ENCODE measurements around the gene GPA33.

The GPA33 gene, protein sequence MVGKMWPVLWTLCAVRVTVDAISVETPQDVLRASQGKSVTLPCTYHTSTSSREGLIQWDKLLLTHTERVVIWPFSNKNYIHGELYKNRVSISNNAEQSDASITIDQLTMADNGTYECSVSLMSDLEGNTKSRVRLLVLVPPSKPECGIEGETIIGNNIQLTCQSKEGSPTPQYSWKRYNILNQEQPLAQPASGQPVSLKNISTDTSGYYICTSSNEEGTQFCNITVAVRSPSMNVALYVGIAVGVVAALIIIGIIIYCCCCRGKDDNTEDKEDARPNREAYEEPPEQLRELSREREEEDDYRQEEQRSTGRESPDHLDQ

DNA sequence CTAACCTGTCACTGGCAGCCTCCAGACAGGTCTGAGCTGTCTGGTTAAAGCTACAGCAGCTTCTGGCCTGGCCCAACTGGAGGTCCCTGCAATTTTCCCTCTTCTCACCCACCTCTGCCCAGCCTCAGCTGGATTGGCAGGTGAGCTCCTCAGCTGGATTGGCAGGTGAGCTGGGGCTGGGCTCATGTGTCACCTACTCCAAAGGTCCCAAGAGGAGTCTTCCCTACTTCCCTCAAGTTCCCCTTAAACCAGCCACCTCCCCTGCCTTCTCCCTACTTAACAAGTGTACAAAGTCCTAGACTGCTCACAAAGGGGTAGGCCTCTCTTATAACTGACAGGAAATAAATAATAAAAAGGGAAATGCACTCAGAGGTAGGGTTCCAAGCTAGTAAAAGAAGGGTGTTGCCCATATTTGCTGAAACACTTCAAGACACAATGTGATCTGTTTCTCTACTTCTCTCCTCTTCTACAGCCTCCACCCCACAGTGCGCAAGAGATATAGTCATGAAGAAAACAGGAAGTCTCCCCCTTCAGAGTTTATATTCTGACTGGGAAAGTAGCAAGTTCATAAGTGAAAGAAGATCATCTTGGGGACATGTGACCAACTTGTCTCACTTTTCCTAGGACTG is at the start of gene GPA33:
GPA33 (minus strand) TSS at position 64 of the 629 bp plus-strand sequence. CDS start 90 bp downstream, outside the sequence.
- DNase-seq = no peak

DNA sequence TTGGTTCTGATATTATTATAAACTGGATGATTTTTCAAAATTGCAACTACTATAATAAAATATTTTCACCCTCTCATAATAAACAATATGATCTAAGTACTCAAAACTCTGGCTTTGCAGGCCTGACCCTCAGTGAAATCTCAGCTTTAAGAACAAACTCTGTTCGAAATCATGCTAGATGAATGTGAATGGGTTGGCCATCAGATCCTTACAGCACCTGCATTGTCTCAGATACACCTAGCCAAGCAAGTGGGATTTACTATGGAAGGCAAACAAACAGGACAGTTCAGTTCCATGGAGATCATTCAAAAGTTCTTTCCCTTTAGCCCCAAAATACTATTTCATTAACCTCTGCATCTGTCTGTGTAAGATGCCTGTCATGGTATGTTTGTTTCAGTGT is 48.5 kb upstream of the GPA33 start:
- no peak for DNase-seq

DNA sequence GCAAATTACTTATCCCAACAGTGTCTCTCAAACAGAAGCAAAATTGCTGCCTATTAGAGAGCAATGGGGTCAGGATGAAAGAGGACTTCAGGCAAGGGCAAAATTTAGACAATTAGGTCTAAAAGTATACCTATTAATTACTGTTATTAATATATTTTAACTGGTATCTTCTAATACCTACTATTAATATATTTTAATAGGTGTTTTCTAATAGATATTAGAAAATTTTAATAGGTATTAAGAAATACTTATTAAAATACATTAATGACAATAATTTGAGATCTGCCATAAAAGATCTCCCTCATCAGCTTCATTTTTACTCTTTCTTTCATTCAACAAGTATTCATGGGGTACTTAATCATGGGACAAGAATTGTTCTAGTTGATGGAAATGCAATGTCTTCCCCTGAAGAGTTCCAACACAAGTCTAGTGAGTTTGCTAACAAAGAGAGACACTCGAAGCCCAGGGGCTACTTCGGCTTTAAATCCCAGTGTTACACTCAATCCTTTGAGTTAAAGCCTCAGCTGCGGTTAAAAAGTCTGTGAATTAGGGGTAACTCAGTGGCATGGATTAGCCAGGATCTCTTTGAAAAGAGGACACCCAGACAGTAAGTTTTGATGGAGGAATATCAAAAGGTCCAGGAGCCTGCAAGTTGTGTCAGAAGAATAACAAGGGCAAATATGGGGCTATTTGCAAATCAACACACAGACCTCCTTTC is 47.8 kb upstream of the GPA33 start:
- DNase-seq = no peak

DNA sequence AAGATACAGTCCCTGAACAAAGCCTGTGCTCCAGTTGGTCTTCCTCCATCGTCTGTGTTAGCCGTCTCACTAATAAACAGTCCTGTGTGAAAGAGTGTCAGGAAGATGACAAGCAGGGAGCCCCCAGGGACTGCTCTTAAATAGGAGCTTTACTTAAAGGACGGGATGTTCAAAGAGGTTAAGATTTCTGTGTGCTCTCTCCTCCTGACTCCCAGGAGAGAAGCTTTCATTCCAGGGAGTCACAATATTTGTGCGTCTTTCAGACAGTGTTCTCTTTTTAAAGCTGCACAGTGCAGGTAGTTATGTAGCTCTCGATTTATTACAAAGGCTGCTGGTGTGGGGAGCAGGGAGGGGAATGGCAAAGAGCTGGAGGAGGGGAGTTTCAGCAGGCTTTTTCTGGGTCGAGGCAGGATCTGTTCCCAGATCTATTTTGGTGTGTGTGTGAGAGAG is 47.2 kb upstream of the GPA33 start:
- no peak for DNase-seq

DNA sequence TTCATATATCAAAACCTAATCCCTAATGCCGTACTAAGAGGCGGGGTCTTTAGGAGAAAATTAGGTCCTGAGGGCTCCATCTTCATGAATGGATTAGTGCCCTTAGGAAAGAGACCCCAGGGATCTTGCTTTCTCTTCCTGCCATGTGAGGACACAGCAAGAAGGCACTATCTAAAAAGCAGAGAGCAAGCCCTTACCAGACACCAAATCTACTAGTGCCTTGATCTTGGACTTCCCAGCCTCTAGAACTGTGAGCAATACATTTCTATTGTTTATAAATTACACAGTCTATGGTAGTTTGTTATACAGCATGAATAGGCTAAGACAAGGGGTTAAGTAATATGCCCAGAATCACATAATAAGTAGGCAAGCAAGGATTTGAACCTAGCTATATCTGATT is 46.6 kb upstream of the GPA33 start:
- no peak for DNase-seq

DNA sequence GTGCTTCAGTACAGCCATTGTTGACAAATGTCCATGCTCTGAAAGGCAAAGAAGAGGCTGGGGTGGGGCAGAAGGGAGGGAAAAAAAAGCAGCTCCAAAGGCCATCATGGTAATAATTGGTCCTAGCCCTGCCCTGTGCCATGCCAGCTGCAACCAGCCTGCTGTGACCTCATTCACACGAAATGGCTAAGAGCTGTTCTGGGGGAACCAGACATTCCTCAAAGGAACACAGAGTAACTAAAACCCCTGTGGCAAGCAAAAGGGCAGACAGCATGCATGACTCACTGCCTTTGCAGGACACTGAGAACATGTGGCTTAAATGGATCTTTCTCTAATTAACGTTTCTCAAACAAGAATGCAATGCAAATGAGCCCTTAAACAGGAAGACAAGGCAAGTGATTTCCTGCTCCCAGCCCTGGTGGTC is 46.0 kb upstream of the GPA33 start:
- DNase-seq = no peak

DNA sequence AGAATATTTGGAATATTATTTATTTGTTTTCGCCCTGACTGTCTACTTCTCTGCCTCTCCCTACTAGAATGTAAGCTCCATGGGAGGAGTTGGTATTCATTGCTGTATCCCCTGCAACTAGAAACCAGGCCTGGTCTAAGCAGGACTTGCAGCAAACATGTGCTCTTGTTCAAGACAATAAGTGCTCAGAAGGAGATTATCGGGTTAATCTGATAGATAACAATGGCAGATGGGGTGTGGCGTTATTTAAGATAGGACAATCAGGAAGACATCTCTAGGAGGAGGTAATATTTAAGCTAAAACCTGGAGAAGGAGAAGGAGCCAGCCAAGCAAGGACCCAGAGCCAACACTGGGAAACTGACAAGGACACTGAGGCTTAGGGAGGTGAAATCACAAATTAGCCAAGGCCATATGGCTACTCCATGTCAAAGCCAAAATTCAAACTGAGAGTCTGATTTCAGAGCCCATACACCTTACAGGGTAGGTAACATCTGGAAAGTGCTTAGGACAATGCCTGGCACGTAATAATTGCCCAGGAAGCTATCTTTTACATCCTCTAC is 45.2 kb upstream of the GPA33 start:
- DNase-seq = no peak

DNA sequence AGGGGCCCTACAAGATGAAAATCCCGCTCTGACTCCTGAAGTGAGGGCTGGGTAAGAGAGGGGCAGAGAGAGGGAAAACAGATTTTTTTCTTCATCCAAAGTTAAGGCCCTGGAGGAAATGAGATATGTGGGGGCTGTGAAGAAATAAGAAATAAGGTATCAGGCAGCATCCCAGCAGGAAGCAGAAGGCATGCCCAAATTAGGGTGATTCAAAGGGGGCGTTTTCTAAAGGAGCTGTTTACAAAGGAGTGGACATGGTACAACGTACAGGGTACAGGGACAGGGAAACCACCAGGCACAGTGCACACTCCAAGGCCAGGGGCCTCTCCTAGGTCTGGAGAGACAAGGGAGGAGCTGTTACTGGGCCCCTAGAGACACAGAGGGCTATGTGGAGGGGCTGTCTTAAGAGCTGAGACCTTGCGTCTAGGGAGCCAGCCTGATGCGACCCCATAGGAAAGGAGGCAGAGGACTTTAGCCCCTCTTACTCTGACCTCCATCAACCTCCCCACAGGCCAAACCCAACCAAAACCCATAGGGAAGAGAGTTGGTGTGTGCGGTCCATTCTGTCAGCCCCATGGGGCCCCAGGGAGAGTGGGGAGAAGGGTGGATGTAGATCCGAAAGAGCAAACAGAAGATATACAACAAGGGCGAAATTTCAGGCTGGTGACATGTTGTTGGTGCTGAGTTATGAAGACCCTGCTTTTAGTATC is 42.3 kb upstream of the GPA33 start:
- no peak for DNase-seq

DNA sequence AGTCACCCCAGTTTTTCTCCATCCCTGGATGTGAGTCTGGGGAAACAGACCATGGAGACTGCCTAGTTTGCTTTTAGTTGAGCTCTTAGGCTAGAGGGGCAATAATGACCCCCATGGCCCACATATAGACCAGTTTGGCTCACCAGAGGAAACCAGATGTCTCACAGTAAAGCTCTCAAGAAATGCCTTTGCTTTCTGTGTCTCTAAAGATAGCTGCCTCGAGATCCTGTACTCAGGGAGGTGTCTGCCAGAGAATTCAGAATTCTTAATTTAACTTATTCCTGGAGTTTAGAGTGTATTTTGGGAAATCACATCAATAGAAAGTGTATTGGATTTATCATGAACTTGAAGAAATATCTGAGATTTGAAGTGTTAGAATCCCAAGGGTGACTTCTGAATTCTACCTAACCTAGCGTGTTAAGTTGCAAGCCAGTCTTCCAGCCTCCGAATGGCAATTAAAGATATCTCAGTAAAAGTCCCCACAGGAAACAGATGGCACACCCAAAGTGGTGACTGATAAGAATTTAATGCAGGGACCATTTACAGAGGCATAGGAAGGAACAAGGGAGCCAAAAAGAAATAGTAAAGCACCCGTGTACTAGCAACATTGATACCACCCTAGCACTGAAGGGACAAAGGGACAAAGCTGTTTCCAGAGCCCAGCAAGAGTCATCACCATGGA is 40.8 kb upstream of the GPA33 start:
- DNase-seq = no peak

DNA sequence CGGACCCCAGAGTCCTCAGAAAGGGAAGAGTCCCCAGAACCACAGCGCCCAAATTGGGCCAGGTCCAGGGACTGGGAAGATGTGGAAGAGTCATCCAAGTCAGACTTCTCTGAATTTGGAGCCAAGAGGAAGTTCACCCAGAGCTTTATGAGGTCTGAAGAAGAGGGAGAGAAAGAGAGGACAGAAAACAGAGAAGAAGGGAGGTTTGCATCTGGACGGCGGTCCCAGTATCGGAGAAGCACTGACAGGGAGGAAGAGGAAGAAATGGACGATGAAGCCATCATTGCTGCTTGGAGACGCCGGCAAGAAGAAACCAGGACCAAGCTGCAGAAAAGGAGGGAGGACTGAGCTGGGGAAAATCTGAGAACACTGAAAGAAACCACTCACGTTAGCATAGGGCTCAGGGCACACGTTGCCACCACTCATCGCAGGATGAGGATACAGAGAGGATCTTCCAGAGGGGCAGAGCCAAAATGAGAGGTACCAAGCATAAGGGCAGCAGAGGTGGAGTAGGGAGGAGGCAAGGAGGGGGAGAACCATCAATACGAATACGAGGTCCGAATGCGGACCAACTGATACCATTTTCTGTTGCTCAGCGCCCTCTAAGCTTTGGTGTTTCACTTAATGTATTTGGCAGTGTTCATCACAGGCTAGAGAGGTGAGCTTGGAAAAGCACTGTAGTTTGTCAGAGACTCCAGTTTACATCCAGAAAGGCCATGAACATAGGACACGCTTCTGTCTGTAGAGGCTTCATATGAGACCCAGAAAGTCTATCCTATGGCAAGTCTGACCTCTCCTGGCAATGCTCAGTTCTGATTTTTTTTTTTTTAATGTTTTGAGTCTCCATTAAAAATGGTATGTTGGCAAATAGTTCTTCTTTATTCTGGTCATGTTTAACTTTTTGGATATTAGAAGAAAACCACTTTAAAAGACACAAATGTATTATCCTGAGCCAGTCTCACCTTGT is 38.4 kb upstream of the GPA33 start:
- no peak for DNase-seq

DNA sequence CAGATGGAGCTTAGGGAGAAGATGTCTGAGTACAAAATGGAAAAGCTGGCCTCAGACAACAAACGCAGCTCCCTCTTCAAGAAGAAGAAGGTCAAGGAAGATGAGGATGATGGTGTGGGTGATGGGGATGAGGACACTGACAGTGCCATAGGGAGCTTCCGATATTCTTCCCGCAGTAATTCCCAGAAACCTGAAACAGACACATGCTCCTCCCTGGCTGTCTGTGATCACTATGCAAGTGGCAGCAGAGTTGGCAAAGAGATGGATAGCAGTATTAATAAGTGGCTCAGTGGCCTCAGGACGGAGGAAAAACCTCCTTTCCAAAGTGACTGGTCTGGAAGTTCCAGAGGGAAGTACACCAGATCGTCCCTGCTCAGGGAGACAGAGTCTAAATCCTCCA is 37.5 kb upstream of the GPA33 start:
- no peak for DNase-seq

DNA sequence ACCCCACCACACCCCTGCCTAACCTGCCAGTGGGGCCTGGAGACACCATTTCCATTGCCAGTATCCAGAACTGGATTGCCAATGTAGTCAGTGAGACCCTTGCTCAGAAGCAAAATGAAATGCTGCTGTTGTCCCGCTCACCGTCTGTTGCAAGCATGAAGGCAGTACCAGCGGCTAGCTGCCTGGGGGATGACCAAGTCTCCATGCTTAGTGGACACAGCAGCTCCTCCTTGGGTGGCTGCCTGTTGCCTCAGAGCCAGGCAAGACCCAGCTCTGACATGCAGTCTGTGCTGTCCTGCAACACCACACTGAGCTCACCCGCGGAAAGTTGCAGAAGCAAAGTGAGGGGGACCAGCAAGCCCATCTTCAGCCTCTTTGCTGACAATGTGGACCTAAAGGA is 37.1 kb upstream of the GPA33 start:
- no peak for DNase-seq

DNA sequence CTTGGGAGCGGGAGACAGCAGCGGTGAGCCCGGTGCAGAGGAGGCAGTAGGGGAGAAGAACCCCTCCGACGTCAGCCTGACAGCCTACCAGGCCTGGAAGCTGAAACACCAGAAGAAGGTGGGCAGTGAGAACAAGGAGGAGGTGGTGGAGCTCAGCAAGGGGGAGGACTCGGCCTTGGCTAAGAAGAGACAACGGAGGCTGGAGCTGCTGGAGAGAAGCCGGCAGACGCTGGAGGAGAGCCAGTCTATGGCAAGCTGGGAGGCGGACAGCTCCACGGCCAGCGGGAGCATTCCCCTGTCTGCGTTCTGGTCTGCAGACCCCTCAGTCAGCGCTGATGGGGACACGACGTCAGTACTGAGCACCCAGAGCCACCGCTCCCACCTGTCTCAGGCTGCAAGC is 36.6 kb upstream of the GPA33 start:
- no peak for DNase-seq

DNA sequence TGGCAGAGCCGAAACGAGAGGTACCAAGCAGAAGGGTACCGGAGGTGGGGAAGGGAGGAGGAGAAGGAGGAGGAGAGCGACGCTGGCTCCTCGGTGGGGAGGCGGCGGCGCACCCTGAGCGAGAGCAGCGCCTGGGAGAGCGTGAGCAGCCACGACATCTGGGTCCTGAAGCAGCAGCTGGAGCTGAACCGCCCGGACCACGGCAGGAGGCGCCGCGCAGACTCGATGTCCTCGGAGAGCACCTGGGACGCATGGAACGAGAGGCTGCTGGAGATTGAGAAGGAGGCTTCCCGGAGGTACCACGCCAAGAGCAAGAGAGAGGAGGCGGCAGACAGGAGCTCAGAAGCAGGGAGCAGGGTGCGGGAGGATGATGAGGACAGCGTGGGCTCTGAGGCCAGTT is 36.1 kb upstream of the GPA33 start:
- DNase-seq = no peak

DNA sequence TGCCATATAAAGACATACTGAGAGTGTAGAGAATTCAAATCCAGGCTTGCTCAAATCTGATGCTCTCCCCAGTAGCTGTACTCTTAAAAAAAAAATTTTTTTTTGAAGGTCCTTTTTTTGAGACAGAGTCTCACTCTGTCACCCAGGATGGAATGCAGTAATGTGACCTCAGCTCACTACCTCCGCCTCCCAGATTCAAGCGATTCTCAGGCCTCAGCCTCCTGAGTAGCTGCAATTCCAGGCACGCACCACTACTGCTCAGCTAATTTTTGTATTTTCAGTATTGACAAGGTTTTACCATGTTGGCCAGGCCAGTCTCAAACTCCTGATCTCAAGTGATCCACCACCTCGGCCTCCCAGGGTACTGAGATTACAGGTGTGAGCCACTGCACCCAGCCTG is 32.4 kb upstream of the GPA33 start:
- no peak for DNase-seq

DNA sequence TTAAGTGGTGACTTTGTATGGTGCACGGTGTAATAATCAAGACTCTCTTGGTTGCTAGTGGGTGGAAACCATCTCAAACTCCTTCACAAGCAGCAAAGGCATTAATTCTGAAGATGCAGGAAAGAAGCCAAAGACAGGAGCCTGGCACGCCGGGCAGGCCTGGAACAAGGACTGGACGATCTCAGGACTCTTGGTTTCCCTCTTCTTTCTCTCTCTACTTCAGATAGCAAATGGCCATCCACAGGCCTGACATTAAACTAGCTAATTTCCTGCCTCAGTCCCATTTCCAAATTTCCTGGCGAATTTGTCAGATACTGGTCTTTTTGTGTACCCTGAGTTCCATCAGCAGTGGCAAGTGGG is 31.9 kb upstream of the GPA33 start:
- DNase-seq = no peak

DNA sequence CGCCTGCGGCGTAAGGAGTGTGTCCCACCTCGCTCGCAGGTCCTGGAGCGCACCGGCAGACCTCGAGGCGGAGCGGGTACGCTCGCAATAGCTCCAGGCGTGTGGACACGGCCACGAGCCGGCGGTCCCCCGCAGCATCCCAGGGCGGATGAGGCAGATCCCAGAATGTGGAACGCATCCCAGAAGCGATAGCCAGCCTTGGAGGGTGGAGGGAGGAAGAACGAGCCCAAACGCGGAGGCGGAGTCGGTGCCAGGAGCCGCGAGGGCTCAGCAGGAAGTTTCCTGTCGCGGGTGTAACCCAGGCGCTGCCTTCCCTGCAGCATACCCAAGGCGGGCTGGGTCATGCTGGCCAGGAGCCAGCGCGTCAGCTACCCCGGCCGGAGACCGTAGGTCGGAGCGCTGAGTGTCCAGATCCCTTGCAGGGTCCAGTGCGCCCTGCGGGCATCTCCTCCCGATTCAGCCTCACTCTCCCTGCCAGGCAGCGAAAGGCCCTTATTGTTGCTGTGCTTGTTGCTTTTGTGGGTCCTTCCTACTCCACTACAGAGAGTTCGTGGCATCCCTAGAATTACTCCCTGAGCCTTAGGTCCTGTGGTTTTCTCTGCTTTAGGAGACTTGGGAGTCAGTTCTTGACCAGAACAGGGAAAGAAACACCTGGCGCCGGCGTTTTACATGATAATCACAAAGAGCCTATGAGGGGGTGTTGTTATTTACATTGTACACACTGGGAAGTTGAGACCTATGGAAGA is 31.4 kb upstream of the GPA33 start:
- DNase-seq = peak; percentile 45

DNA sequence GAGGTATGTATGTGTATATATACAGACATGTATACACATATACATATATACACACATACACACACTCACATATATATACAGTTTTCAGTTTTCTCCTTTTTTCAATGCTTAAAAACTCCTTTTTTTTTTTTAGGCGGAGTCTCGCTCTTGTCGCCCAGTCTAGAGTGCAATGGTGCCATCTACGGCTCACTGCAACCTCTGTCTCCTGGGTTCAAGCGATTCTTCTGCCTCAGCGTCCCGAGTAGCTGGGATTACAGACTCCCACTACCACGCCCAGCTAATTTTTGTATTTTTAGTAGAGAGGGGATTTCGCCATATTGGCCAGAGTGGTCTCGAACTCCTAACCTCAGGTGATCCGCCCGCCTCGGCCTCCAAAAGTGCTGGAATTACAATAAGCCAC is 30.7 kb upstream of the GPA33 start:
- DNase-seq = no peak

DNA sequence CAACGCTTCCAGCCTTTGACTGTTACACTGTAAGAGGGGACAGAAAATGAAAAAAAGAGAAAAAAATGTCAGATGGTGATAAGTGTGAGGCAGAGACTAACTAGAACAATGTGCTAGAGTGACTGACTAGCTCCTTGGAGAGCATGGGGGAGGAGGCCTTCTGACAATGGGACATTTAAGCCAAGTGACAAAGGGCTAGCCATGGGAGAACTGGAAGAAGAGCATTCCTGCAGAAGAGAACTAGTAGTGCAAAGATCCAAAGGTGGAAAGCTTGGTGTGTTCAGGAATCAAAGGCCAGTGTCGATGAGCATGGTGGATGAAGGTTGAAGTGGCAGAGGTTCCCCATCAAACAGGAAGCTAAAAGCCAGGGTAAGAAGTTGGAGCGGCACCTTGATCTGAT is 29.5 kb upstream of the GPA33 start:
- DNase-seq = no peak

DNA sequence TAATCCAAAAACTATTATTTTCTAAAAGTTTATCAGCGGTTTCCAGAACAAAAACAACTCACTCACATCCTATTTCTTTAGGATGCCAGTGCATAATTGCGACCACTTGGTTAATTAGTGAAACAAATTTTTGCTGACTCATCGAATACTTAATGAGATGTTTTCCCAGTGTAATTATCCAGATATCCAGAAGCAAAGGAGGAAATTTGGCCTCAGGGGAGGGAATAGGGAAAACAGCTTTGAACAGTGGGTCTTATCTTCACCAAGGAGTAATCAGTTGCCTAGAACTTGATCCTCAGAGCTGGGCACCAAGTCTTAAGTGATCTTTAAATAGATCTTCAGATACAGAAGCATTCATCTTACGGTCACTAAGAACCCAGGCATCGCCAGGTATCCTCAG is 28.0 kb upstream of the GPA33 start:
- DNase-seq = peak; percentile 21

DNA sequence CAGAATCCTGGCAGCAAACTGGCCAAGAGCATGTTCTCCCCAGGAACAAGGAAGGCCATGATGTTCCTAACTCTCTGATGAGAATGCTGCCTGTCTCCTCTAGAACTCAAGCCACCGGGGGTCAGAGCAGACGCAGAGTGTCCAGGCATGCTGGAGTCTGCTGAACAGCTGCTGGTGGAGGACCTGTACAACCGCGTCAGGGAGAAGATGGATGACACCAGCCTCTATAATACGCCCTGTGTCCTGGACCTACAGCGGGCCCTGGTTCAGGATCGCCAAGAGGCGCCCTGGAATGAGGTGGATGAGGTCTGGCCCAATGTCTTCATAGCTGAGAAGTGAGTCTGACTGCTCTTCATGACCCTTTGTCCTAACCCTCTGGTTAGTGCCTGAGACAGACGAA is 27.0 kb upstream of the GPA33 start:
- no peak for DNase-seq

Measured in DMS79 treated with DMSO at 0.1 percent for 48 hours (cell line).